ENCODE measurements around the gene ITGAD.

GRCh38 chr16:31395647-31396046, 2.5 kb downstream of the ITGAD start:
- TF ChIP-seq CTCF (conservative IDR thresholded peaks at IDR 0.05; ENCODE audit: low read length): no peak
- TF ChIP-seq EZH2phosphoT487 (IDR thresholded peaks at IDR 0.05; ENCODE audit: borderline replicate concordance): no peak

Data from Loucy (cell line).